ENCODE data around the gene MAGI2. TPM values are rescaled to one million over a fixed set of nuclear protein-coding genes. Genes with fewer than 3 reads are reported as not detected.

MAGI2 gene
- total RNA-seq, 1 experiment from 2014 or later, result 14.3 TPM

DNA sequence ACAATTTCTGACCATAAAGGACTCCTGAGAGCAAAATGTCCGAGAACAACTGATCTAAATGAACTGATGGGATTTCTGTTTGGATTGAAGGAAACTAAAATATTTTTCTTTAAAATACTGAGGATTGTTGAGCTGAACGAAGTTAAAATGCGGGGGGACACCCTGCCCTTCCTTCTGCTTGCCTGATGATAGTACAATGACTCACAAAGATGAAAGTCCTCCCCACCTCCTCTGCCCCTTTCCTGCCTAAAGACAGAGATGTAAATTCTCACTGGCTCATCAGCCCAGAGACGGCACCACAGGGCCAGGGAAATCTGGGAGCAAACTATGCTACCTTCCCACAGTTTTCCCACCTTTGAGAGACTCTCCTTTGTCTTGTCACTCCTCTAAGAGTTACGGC, 1474.2 kb downstream of the MAGI2 start:
- peaks cover 0 to 6% of the 10 kb centered on the region in 2 experiments; a peak in 2 of 4 replicates for H3K4me1 Mint-ChIP-seq

More for the DNA sequence above, 1474.2 kb downstream of the MAGI2 start:
- Histone ChIP-seq H3K18ac (ENCODE audit: insufficient read length, low read depth, low read length) (no peak overlapping the region), H3K14ac (ENCODE audit: insufficient read depth, low read length) (no peak overlapping the region), H3K56ac (ENCODE audit: insufficient read length, low read depth, low read length) (no peak overlapping the region), H4K20me1 (ENCODE audit: control insufficient read depth, insufficient read depth, insufficient read length) (no peaks in the 10 kb centered on the region), H3K23ac (ENCODE audit: insufficient read length, low read depth, low read length) (no peak overlapping the region), H2BK5ac (ENCODE audit: insufficient read length, low read length) (no peak overlapping the region), H3K27me3 (ENCODE audit: insufficient read depth, low read length) (no peaks in the 10 kb centered on the region), H2BK20ac (ENCODE audit: low read depth, low read length, poor library complexity, severe bottlenecking) (no peak overlapping the region), H4K5ac (ENCODE audit: insufficient read length, low read depth, low read length) (no peak overlapping the region), H3K27ac (ENCODE audit: insufficient read length, low read depth, low read length) (no peak overlapping the region), H3K79me1 (ENCODE audit: insufficient read depth, low read depth, low read length, poor library complexity, severe bottlenecking) (no peaks in the 10 kb centered on the region), H2BK120ac (ENCODE audit: low read depth, low read length, poor library complexity, severe bottlenecking) (no peak overlapping the region), H3K23me2 (ENCODE audit: insufficient read length, low read depth, low read length, poor library complexity, severe bottlenecking) (no peaks in the 10 kb centered on the region), H3K9ac (ENCODE audit: extremely low read depth, insufficient read length, low read length) (no peak overlapping the region), H4K8ac (replicated peaks; ENCODE audit: insufficient read length, low read depth, low read length) (no peak overlapping the region), H3K79me2 (ENCODE audit: insufficient read depth, low read length) (no peaks in the 10 kb centered on the region), H3K4me2 (ENCODE audit: insufficient read depth, insufficient read length, low read length) (no peak overlapping the region), H3K9me3 (ENCODE audit: control insufficient read depth, low read depth, low read length) (no peaks in the 10 kb centered on the region), H4K91ac (ENCODE audit: insufficient read length, low read depth, low read length) (no peak overlapping the region), H3K4me1 (ENCODE audit: insufficient read depth, low read length) (no peaks in the 10 kb centered on the region; the same call in 1 of the 2 replicates), H3T11ph (ENCODE audit: low read length) (no peak overlapping the region), H2AK5ac (ENCODE audit: insufficient read length, low read length) (no peak overlapping the region), H2AFZ (ENCODE audit: low read length) (no peak overlapping the region), H3K4ac (ENCODE audit: low read depth, low read length) (no peak overlapping the region), H2BK12ac (ENCODE audit: insufficient read length, low read depth, low read length) (no peak overlapping the region), H2BK15ac (ENCODE audit: low read depth, low read length) (no peak overlapping the region)
- Mint-ChIP-seq H3K36me3 (ENCODE audit: insufficient read depth in 1 of 3, low read depth in 3 of 3) (no peaks in the 10 kb centered on the region), H3K27ac (no peak overlapping the region), H3K27me3 (ENCODE audit: low read depth) (peaks cover 1% of the 10 kb centered on the region; the same call in 1 of the 2 replicates), H3K4me3 (no peak overlapping the region), H3K9me3 (no peaks in the 10 kb centered on the region)
- no peak for DNase-seq
- TF ChIP-seq CTCF (conservative IDR thresholded peaks at IDR 0.05), result no peak
- WGBS (ENCODE audit: extremely low coverage, insufficient read length, low lambda C conversion rate), result no CpG with 5 or more reads among the region's 5 CpGs
